DMS 273 (cell line): ENCODE data around the gene CAMKMT.

Experiments
- DNase-seq: peaks from one replicate; lab custom pipeline; 2025; ENCODE audit not compliant: unreplicated experiment; lab: John Stamatoyannopoulos, UW

CAMKMT gene

GRCh38 chr2:44766777-44767176 lies 405.0 kb downstream of the CAMKMT start:
- no peak for DNase-seq

- DNase-seq: no peak
These were observed 405.9 kb downstream of the CAMKMT start for GRCh38 chr2:44767691-44768090.

GRCh38 chr2:44768438-44769236 lies 406.9 kb downstream of the CAMKMT start:
- peak; percentile 40 for DNase-seq

- DNase-seq: peak; percentile 67
These were observed 407.7 kb downstream of the CAMKMT start for GRCh38 chr2:44769349-44770011.

- DNase-seq: peak; percentile 37
These were observed 408.8 kb downstream of the CAMKMT start for GRCh38 chr2:44770221-44771195.

GRCh38 chr2:44771522-44771921 lies 409.8 kb downstream of the CAMKMT start:
- no peak for DNase-seq

- no peak for DNase-seq
These were observed 410.4 kb downstream of the CAMKMT start for GRCh38 chr2:44772131-44772530.

GRCh38 chr2:44772669-44773378 lies 411.1 kb downstream of the CAMKMT start:
- DNase-seq: no peak

- peak; percentile 19 for DNase-seq
These were observed 413.2 kb downstream of the CAMKMT start for GRCh38 chr2:44774826-44775492.

GRCh38 chr2:44777036-44777435 lies 415.3 kb downstream of the CAMKMT start:
- peak; percentile 16 for DNase-seq

- DNase-seq: peak; percentile 85
These were observed 415.8 kb downstream of the CAMKMT start for GRCh38 chr2:44777537-44777936.

- no peak for DNase-seq
These were observed 416.5 kb downstream of the CAMKMT start for GRCh38 chr2:44778221-44778654.

GRCh38 chr2:44778671-44779476 lies 417.1 kb downstream of the CAMKMT start:
- DNase-seq: no peak

- DNase-seq: no peak
These were observed 418.0 kb downstream of the CAMKMT start for GRCh38 chr2:44779793-44780192.

- no peak for DNase-seq
These were observed 418.7 kb downstream of the CAMKMT start for GRCh38 chr2:44780406-44780805.

- no peak for DNase-seq
These were observed 423.7 kb downstream of the CAMKMT start for GRCh38 chr2:44785433-44785832.

GRCh38 chr2:44786045-44786816 lies 424.5 kb downstream of the CAMKMT start:
- no peak for DNase-seq

- no peak for DNase-seq
These were observed 425.1 kb downstream of the CAMKMT start for GRCh38 chr2:44786817-44787214.
